Measurements from ENCODE around the gene TMSB4X.
"Not testable (repeated sequence)": the region's sequence is repeated elsewhere in the genome, so short reads cannot be mapped to it uniquely, and the experiment has no call there.

The TMSB4X gene

GRCh38 chrX:12974796-12975669 lies at the start of gene TMSB4X:
Gene TMSB4X, plus strand, starts transcription at chrX:12975110.
- DNase-seq: peak; percentile 68

- DNase-seq: no peak
Observed at GRCh38 chrX:12929701-12930100, 45.2 kb upstream of the TMSB4X start.

- no peak for DNase-seq
Observed at GRCh38 chrX:12930150-12930549, 44.8 kb upstream of the TMSB4X start.

- DNase-seq: no peak
Observed at GRCh38 chrX:12932244-12932643, 42.7 kb upstream of the TMSB4X start.

- no peak for DNase-seq
Observed at GRCh38 chrX:12934850-12935249, 40.1 kb upstream of the TMSB4X start.

- DNase-seq: no peak
Observed at GRCh38 chrX:12936947-12937346, 38.0 kb upstream of the TMSB4X start.

- DNase-seq: not testable (repeated sequence)
Observed at GRCh38 chrX:12940471-12940870, 34.4 kb upstream of the TMSB4X start.

- not testable (repeated sequence) for DNase-seq
Observed at GRCh38 chrX:12943592-12943991, 31.3 kb upstream of the TMSB4X start.

GRCh38 chrX:12944452-12944851 lies 30.5 kb upstream of the TMSB4X start:
- DNase-seq: not testable (repeated sequence)

GRCh38 chrX:12945494-12945893 lies 29.4 kb upstream of the TMSB4X start:
- no peak for DNase-seq

- no peak for DNase-seq
Observed at GRCh38 chrX:12946406-12946805, 28.5 kb upstream of the TMSB4X start.

- peak; percentile 36 for DNase-seq
Observed at GRCh38 chrX:12946838-12947544, 27.9 kb upstream of the TMSB4X start.

GRCh38 chrX:12947545-12948235 lies 27.2 kb upstream of the TMSB4X start:
- no peak for DNase-seq

- DNase-seq: no peak
Observed at GRCh38 chrX:12948495-12948894, 26.4 kb upstream of the TMSB4X start.

- no peak for DNase-seq
Observed at GRCh38 chrX:12949205-12949926, 25.5 kb upstream of the TMSB4X start.

- no peak for DNase-seq
Observed at GRCh38 chrX:12949927-12950656, 24.8 kb upstream of the TMSB4X start.

- no peak for DNase-seq
Observed at GRCh38 chrX:12950851-12951594, 23.9 kb upstream of the TMSB4X start.

GRCh38 chrX:12951595-12951975 lies 23.3 kb upstream of the TMSB4X start:
- DNase-seq: no peak

GRCh38 chrX:12953420-12953819 lies 21.5 kb upstream of the TMSB4X start:
- DNase-seq: no peak

GRCh38 chrX:12954376-12954775 lies 20.5 kb upstream of the TMSB4X start:
- no peak for DNase-seq

GRCh38 chrX:12954981-12955380 lies 19.9 kb upstream of the TMSB4X start:
- DNase-seq: no peak
